Measurements from ENCODE around the gene FGFR2.

Gene FGFR2

GRCh38 chr10:121464517-121464916, 133.7 kb downstream of the FGFR2 start:
- no peak for TF ChIP-seq CTCF (IDR thresholded peaks at IDR 0.05; ENCODE audit: extremely low read depth, insufficient read depth, missing control alignments)
- in situ Hi-C loops (cut with MboI; ENCODE audit: low pct_unique_long_range_greater_than_20kb, low sequenced_read_pairs, unreplicated experiment): no loop called here
- DNase-seq (ENCODE audit: low spot score): no peak

GRCh38 chr10:121462955-121463354, 135.3 kb downstream of the FGFR2 start:
- no peak for DNase-seq (ENCODE audit: low spot score)
- in situ Hi-C loops (cut with MboI; ENCODE audit: low pct_unique_long_range_greater_than_20kb, low sequenced_read_pairs, unreplicated experiment): no loop called here
- no peak for TF ChIP-seq CTCF (IDR thresholded peaks at IDR 0.05; ENCODE audit: extremely low read depth, insufficient read depth, missing control alignments)

- TF ChIP-seq CTCF (IDR thresholded peaks at IDR 0.05; ENCODE audit: extremely low read depth, insufficient read depth, missing control alignments): no peak
- no peak for DNase-seq (ENCODE audit: low spot score)
- in situ Hi-C loops (cut with MboI; ENCODE audit: low pct_unique_long_range_greater_than_20kb, low sequenced_read_pairs, unreplicated experiment): no loop called here
Measured at GRCh38 chr10:121462281-121462680, 136.0 kb downstream of the FGFR2 start.

GRCh38 chr10:121461307-121461706, 136.9 kb downstream of the FGFR2 start:
- in situ Hi-C loops (cut with MboI; ENCODE audit: low pct_unique_long_range_greater_than_20kb, low sequenced_read_pairs, unreplicated experiment): no loop called here
- no peak for TF ChIP-seq CTCF (IDR thresholded peaks at IDR 0.05; ENCODE audit: extremely low read depth, insufficient read depth, missing control alignments)
- no peak for DNase-seq (ENCODE audit: low spot score)

- no peak for DNase-seq (ENCODE audit: low spot score)
- in situ Hi-C loops (cut with MboI; ENCODE audit: low pct_unique_long_range_greater_than_20kb, low sequenced_read_pairs, unreplicated experiment): no loop called here
- no peak for TF ChIP-seq CTCF (IDR thresholded peaks at IDR 0.05; ENCODE audit: extremely low read depth, insufficient read depth, missing control alignments)
Measured at GRCh38 chr10:121460733-121461132, 137.5 kb downstream of the FGFR2 start.

- TF ChIP-seq CTCF (IDR thresholded peaks at IDR 0.05; ENCODE audit: extremely low read depth, insufficient read depth, missing control alignments): no peak
- no peak for DNase-seq (ENCODE audit: low spot score)
- in situ Hi-C loops (cut with MboI; ENCODE audit: low pct_unique_long_range_greater_than_20kb, low sequenced_read_pairs, unreplicated experiment): no loop called here
Measured at GRCh38 chr10:121459622-121460453, 138.4 kb downstream of the FGFR2 start.

Measured in GM13977 (cell line).